K562 (cell line): ENCODE measurements around the gene ATP10B.

Source experiments
- ATF1 ChIP-seq, 2 experiments: fragments of 450-650 bp in 1 of 2; IDR thresholded peaks; 2 replicates each; pipeline ENCODE4 v1.6.1; 2016; ENCODE audit warnings: missing compliant biosample characterization in 1 of 2, missing genetic modification characterization in 1 of 2
- ATF3 ChIP-seq, 2 experiments: fragments of 450-650 bp in 1 of 2; sonication (generic) in 1 of 2; formaldehyde crosslinking in 1 of 2; IDR thresholded peaks in 1 of 2; conservative IDR thresholded peaks in 1 of 2; 2 replicates each; pipeline versions ENCODE4 v1.6.1 to v1.8.1; 2016 to 2023; ENCODE audit warnings: mild to moderate bottlenecking in 2 of 2, moderate library complexity in 2 of 2, inconsistent platforms in 1 of 2, missing genetic modification reagents in 1 of 2
- CTCF ChIP-seq, 3 experiments: IDR thresholded peaks in 2 of 3; conservative IDR thresholded peaks in 1 of 3; 2 replicates each; pipeline ENCODE4 v1.5.1; 2011 to 2012; ENCODE audit warnings: low read length in 3 of 3, mild to moderate bottlenecking in 3 of 3, control low read depth in 2 of 3, improper control_type of control experiment in 1 of 3, inconsistent platforms in 1 of 3, low read depth in 1 of 3, mixed read lengths in 1 of 3, moderate library complexity in 1 of 3; ENCODE audit not compliant: insufficient read depth in 2 of 3
- DMBX1 ChIP-seq: fragments of 250-450 bp; sonication (Bioruptor Pico); IDR thresholded peaks from 2 replicates; pipeline ENCODE4 v1.8.0; 2022; ENCODE audit warnings: inconsistent platforms, mild to moderate bottlenecking, moderate library complexity, borderline replicate concordance
- IRF1 ChIP-seq: sonication (generic); formaldehyde crosslinking; IDR thresholded peaks from 2 replicates; pipeline ENCODE4 v1.8.0; 2022; ENCODE audit warnings: missing genetic modification reagents, mild to moderate bottlenecking, borderline replicate concordance
- MED1 ChIP-seq: sonication (generic); formaldehyde crosslinking; IDR thresholded peaks from 2 replicates; pipeline ENCODE4 v1.8.1; 2023; ENCODE audit warnings: missing genetic modification reagents, borderline replicate concordance
- NRF1 ChIP-seq, 2 experiments: fragments of 450-650 bp; IDR thresholded peaks in 1 of 2; conservative IDR thresholded peaks in 1 of 2; 2 replicates each; pipeline ENCODE4 v1.6.1; 2014; ENCODE audit warnings: mild to moderate bottlenecking in 2 of 2
- PCBP1 ChIP-seq: fragments of 200-400 bp; formaldehyde crosslinking; IDR thresholded peaks from 2 replicates; pipeline ENCODE4 v1.6.1; 2018; ENCODE audit warnings: mild to moderate bottlenecking, low read depth, low read length; ENCODE audit not compliant: poor library complexity, severe bottlenecking
- RBBP5 ChIP-seq: fragments of 200-600 bp; sonication (generic); IDR thresholded peaks from 2 replicates; pipeline ENCODE4 v1.6.1; 2012; ENCODE audit warnings: borderline replicate concordance, mild to moderate bottlenecking, low read length, control low read depth, inconsistent platforms; ENCODE audit not compliant: insufficient read depth, poor library complexity, severe bottlenecking
- RCOR1 ChIP-seq, 2 experiments: IDR thresholded peaks; 2 replicates each; pipeline ENCODE4 v1.6.1; 2012; ENCODE audit warnings: low read depth in 2 of 2, low read length in 2 of 2, borderline replicate concordance in 1 of 2, improper control_type of control experiment in 1 of 2
- SIN3A ChIP-seq, 2 experiments: fragments of 150-350 bp in 1 of 2; IDR thresholded peaks; 2 replicates each; pipeline ENCODE4 v1.6.1; 2011 to 2016; ENCODE audit warnings: borderline replicate concordance in 2 of 2, low read depth in 2 of 2, low read length in 2 of 2, mild to moderate bottlenecking in 2 of 2, moderate library complexity in 2 of 2; ENCODE audit not compliant: control insufficient read depth in 1 of 2
- SMAD3 ChIP-seq: fragments of 450-650 bp; formaldehyde crosslinking; conservative IDR thresholded peaks from 2 replicates; pipeline ENCODE4 v1.4.0; 2020; ENCODE audit warnings: mild to moderate bottlenecking
- ZBTB11 ChIP-seq, 3 experiments: fragments of 200-800 bp in 1 of 3; fragments of 250-450 bp in 1 of 3; fragments of 450-650 bp in 1 of 3; sonication (Bioruptor Pico) in 1 of 3; sonication (Bioruptor generic) in 1 of 3; formaldehyde crosslinking in 1 of 3; IDR thresholded peaks; 2 replicates each; pipeline versions ENCODE4 v1.6.1 to v1.8.0; 2016 to 2022; ENCODE audit warnings: mild to moderate bottlenecking in 2 of 3, missing genetic modification characterization in 2 of 3, missing compliant biosample characterization in 1 of 3, moderate library complexity in 1 of 3

- TF ChIP-seq DMBX1 (no peak), NRF1 (conservative IDR thresholded peaks at IDR 0.05 in 1 of 2, IDR thresholded peaks at IDR 0.05 in 1 of 2) (no peak), SMAD3 (CRISPR knock-in tag) (no peak), ZBTB11 (CRISPR knock-in tag; IDR thresholded peaks at IDR 0.05) (no peak), ATF3 (IDR thresholded peaks at IDR 0.05) (no peak), ATF3 (CRISPR knock-in tag; conservative IDR thresholded peaks at IDR 0.05) (no peak), RCOR1 (IDR thresholded peaks at IDR 0.05; ENCODE audit: borderline replicate concordance in 1 of 2, low read depth in 2 of 2, low read length in 2 of 2) (no peak), SIN3A (IDR thresholded peaks at IDR 0.05; ENCODE audit: borderline replicate concordance in 2 of 2, control insufficient read depth in 1 of 2, low read depth in 2 of 2, low read length in 2 of 2) (no peak), RBBP5 (no peak), MED1 (CRISPR knock-in tag) (no peak), ATF1 (CRISPR knock-in tag; IDR thresholded peaks at IDR 0.05) (no peak), ATF1 (tag; IDR thresholded peaks at IDR 0.05) (no peak), IRF1 (CRISPR knock-in tag) (no peak), CTCF (IDR thresholded peaks at IDR 0.05 in 2 of 3, conservative IDR thresholded peaks at IDR 0.05 in 1 of 3; ENCODE audit: insufficient read depth in 2 of 3, low read depth in 1 of 3, low read length in 3 of 3) (no peak), PCBP1 (no peak)
Measured at GRCh38 chr5:160635046-160635445, 217.0 kb downstream of the ATP10B start.
